ENCODE results near the gene PEX11A. TPM values are rescaled to one million over a fixed set of nuclear protein-coding genes. Genes with fewer than 3 reads are reported as not detected.

Gene PEX11A
- total RNA-seq, 1 experiment from 2014 or later = 2.7 TPM

DNA sequence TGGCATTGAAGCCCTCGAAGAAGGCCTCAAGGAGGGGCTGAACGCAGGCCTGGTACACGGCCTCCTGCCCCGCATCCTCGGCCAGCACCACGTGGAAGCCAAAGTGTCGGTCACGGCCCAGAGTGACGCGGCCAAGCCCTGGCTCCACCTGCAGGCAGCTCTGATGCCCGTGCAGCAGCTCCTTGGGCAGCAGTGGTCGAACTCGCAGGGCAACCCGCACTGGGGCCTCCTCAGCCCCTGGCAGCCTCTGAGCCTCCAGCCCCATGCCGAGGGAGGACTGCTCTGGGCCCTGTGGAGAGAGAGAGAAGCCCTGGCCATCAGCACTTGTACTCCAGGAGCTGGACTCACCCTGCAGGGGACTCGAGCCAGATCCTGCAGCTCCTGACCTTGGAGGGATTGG lies 37.9 kb downstream of the PEX11A start:
- CTCF ChIA-PET = no interaction called here

GRCh38 chr15:89652131-89652530 lies 38.4 kb downstream of the PEX11A start:
- TF ChIP-seq EZH2 (IDR thresholded peaks at IDR 0.05; ENCODE audit: borderline replicate concordance, low read depth, low read length, poor library complexity, severe bottlenecking) (no peak), CTCF (conservative IDR thresholded peaks at IDR 0.05; ENCODE audit: low read depth, low read length) (no peak)
- ChIA-PET CTCF (no interaction called here), POLR2A (ENCODE audit: low non-redundant PET) (no interaction called here)
- H3K27me3 ChIP-seq (replicated peaks; ENCODE audit: insufficient read depth, low read depth, low read length, poor library complexity) = no peaks in the 10 kb centered on the region
- H3K9me3 ChIP-seq (ENCODE audit: low read depth, low read length, poor library complexity, severe bottlenecking) = no peaks in the 10 kb centered on the region
- no peaks in the 10 kb centered on the region for H3K4me1 ChIP-seq (ENCODE audit: insufficient read depth, low read length, poor library complexity, severe bottlenecking)
- intact Hi-C loops (cut with micrococcal nuclease; ENCODE audit: unreplicated experiment) = no loop called here
- H3K4me3 ChIP-seq (ENCODE audit: low read depth, low read length, poor library complexity, severe bottlenecking) = no peak overlapping the region
- H3K27ac ChIP-seq (ENCODE audit: low read depth, low read length, poor library complexity, severe bottlenecking) = no peak overlapping the region
- no peak for DNase-seq (ENCODE audit: low spot score)
- H3K36me3 ChIP-seq (ENCODE audit: insufficient read depth, low read length, poor library complexity, severe bottlenecking) = no peaks in the 10 kb centered on the region
- BruUV-seq (replicated peaks) = no TSS peak

More for the DNA sequence above, 37.9 kb downstream of the PEX11A start:
- Histone ChIP-seq H3K27ac (ENCODE audit: low read depth, low read length, poor library complexity, severe bottlenecking) (no peak overlapping the region), H3K9me3 (ENCODE audit: low read depth, low read length, poor library complexity, severe bottlenecking) (no peaks in the 10 kb centered on the region), H3K4me1 (ENCODE audit: insufficient read depth, low read length, poor library complexity, severe bottlenecking) (no peaks in the 10 kb centered on the region), H3K4me3 (ENCODE audit: low read depth, low read length, poor library complexity, severe bottlenecking) (no peak overlapping the region), H3K36me3 (ENCODE audit: insufficient read depth, low read length, poor library complexity, severe bottlenecking) (no peaks in the 10 kb centered on the region), H3K27me3 (replicated peaks; ENCODE audit: insufficient read depth, low read depth, low read length, poor library complexity) (no peaks in the 10 kb centered on the region)
- POLR2A ChIA-PET (ENCODE audit: low non-redundant PET) = no interaction called here
- no peak for DNase-seq (ENCODE audit: low spot score)
- no TSS peak for BruUV-seq (replicated peaks)
- intact Hi-C loops (cut with micrococcal nuclease; ENCODE audit: unreplicated experiment) = no loop called here
- TF ChIP-seq CTCF (conservative IDR thresholded peaks at IDR 0.05; ENCODE audit: low read depth, low read length) = no peak
- TF ChIP-seq EZH2 (IDR thresholded peaks at IDR 0.05; ENCODE audit: borderline replicate concordance, low read depth, low read length, poor library complexity, severe bottlenecking) = no peak

- H3K27ac ChIP-seq (ENCODE audit: low read depth, low read length, poor library complexity, severe bottlenecking) = no peak overlapping the region
- no peak overlapping the region for H3K4me3 ChIP-seq (ENCODE audit: low read depth, low read length, poor library complexity, severe bottlenecking)
- H3K27me3 ChIP-seq (replicated peaks; ENCODE audit: insufficient read depth, low read depth, low read length, poor library complexity) = no peaks in the 10 kb centered on the region
- TF ChIP-seq CTCF (conservative IDR thresholded peaks at IDR 0.05; ENCODE audit: low read depth, low read length) (no peak), EZH2 (IDR thresholded peaks at IDR 0.05; ENCODE audit: borderline replicate concordance, low read depth, low read length, poor library complexity, severe bottlenecking) (no peak)
- DNase-seq (ENCODE audit: low spot score) = no peak
- no peaks in the 10 kb centered on the region for H3K9me3 ChIP-seq (ENCODE audit: low read depth, low read length, poor library complexity, severe bottlenecking)
- CTCF ChIA-PET = no interaction called here
- BruUV-seq (replicated peaks) = no TSS peak
- no peaks in the 10 kb centered on the region for H3K36me3 ChIP-seq (ENCODE audit: insufficient read depth, low read length, poor library complexity, severe bottlenecking)
- H3K4me1 ChIP-seq (ENCODE audit: insufficient read depth, low read length, poor library complexity, severe bottlenecking) = no peaks in the 10 kb centered on the region
- POLR2A ChIA-PET (ENCODE audit: low non-redundant PET) = no interaction called here
- intact Hi-C loops (cut with micrococcal nuclease; ENCODE audit: unreplicated experiment) = no loop called here
Observed at GRCh38 chr15:89649716-89650115, 40.8 kb downstream of the PEX11A start.

Measured in A673 (cell line).